ENCODE data around the gene HIP1.
"Not testable (repeated sequence)": the region's sequence is repeated elsewhere in the genome, so short reads cannot be mapped to it uniquely, and the experiment has no call there.

The HIP1 gene

DNA sequence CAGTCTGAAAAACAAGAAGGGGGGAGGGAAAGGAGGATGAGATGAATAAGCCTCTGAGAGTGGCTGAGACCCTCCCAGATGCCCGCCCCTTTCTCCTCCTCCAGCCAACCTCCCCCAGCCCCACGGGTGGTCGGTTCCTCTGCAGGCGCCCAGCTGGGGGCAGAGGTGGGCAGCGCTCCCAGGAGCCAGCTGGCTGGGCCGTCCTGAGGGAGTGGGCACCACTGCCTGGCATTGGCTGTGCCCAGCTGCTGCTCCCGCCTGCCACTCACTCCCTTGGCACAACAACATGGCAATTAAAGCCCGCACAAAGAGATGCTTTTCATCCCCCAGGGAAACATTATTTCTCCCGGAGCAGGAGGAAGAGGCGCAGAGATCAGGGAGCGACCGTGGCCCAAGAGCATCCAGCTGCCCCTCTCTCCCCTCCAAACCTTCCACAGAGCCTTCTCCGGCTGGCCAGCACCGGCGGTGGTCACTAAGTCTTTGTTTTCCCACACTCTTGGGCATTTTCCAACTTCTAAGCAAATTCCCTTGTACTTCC, 139.4 kb downstream of the HIP1 start:
- no peak for DNase-seq (ENCODE audit: low read depth)
- no peak overlapping the region for H3K4me3 ChIP-seq (ENCODE audit: low read depth, low read length)
- TF ChIP-seq MYC (IDR thresholded peaks at IDR 0.05; ENCODE audit: low read depth, low read length) (no peak), POLR2A (IDR thresholded peaks at IDR 0.05; ENCODE audit: extremely low read depth, insufficient read length) (no peak)
- TF ChIP-seq, protein P1, sequence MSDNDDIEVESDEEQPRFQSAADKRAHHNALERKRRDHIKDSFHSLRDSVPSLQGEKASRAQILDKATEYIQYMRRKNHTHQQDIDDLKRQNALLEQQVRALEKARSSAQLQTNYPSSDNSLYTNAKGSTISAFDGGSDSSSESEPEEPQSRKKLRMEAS (IDR thresholded peaks at IDR 0.05; ENCODE audit: low read depth, low read length): no peak
- TF ChIP-seq, protein P2, sequence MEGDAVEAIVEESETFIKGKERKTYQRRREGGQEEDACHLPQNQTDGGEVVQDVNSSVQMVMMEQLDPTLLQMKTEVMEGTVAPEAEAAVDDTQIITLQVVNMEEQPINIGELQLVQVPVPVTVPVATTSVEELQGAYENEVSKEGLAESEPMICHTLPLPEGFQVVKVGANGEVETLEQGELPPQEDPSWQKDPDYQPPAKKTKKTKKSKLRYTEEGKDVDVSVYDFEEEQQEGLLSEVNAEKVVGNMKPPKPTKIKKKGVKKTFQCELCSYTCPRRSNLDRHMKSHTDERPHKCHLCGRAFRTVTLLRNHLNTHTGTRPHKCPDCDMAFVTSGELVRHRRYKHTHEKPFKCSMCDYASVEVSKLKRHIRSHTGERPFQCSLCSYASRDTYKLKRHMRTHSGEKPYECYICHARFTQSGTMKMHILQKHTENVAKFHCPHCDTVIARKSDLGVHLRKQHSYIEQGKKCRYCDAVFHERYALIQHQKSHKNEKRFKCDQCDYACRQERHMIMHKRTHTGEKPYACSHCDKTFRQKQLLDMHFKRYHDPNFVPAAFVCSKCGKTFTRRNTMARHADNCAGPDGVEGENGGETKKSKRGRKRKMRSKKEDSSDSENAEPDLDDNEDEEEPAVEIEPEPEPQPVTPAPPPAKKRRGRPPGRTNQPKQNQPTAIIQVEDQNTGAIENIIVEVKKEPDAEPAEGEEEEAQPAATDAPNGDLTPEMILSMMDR (IDR thresholded peaks at IDR 0.05; ENCODE audit: low read depth, low read length): no peak

DNA sequence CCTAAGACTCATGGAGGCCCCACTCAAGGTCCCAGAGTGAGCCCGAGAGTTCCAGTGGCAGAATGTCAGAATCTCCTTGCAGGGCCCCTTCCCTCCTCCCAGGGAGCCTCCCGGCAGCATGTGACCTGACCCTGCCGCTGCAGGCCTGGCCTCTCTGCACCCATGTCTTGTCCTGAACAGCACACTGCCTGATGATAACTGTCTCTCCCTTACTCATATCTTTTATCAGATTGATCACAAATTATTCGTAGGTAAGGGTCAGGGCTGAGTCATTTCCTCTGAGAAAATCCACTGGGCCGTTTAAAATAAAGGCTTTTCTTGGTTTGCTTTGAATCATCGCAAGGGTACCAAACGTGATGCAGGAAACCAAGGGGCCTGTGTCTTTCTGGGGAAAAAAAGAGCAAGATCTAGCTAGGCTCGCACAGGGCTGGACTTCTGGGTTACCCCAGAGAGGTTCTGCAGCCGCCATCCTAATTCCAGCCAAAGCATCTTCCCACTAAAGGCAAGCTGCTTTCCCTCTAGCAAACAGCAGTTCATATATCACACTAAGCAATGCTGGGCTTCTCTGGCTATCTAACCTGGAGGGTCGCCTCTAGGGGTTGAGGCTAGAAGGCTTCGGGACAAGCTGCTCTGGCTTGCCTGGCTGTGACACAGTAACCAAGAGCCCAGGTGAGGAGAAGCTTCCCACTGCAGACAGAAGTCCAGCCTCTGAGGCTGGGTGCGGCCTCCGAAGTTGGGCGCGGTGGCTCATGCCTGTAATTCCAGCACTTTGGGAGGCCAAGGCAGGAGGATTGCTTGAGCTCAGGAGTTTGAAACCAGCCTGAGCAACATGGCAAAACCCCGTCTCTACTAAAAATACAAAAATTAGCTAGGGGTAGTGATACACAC, 141.8 kb downstream of the HIP1 start:
- TF ChIP-seq MYC (IDR thresholded peaks at IDR 0.05; ENCODE audit: low read depth, low read length): no peak
- TF ChIP-seq, protein P2 (IDR thresholded peaks at IDR 0.05; ENCODE audit: low read depth, low read length): no peak
- TF ChIP-seq POLR2A (IDR thresholded peaks at IDR 0.05; ENCODE audit: extremely low read depth, insufficient read length): no peak
- TF ChIP-seq, protein P1 (IDR thresholded peaks at IDR 0.05; ENCODE audit: low read depth, low read length): no peak
- H3K4me3 ChIP-seq (ENCODE audit: low read depth, low read length): no peak overlapping the region
- peak; percentile 47 for DNase-seq (ENCODE audit: low read depth)

DNA sequence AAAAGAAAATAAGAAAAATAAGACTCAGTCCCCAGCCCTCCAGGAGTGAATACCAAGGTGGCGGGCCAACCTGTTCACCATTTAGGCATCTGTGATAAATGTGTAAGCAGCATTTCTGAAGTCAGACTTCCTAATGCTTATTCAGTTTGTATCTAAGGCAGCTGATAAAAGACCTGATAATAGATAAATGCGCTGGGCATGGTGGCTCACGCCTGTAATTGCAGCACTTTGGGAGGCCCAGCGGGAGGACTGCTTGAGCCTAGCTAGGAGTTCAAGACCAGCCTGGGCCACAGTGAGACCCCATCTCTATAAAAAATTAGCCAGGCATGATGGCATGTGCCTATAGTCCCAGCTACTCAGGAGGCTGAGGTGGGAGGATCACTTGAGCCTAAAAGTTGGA, 143.0 kb downstream of the HIP1 start:
- no peak overlapping the region for H3K4me3 ChIP-seq (ENCODE audit: low read depth, low read length)
- TF ChIP-seq POLR2A (IDR thresholded peaks at IDR 0.05; ENCODE audit: extremely low read depth, insufficient read length) (no peak), MYC (IDR thresholded peaks at IDR 0.05; ENCODE audit: low read depth, low read length) (no peak)
- TF ChIP-seq, protein P2 (IDR thresholded peaks at IDR 0.05; ENCODE audit: low read depth, low read length): no peak
- TF ChIP-seq, protein P1 (IDR thresholded peaks at IDR 0.05; ENCODE audit: low read depth, low read length): no peak
- no peak for DNase-seq (ENCODE audit: low read depth)

DNA sequence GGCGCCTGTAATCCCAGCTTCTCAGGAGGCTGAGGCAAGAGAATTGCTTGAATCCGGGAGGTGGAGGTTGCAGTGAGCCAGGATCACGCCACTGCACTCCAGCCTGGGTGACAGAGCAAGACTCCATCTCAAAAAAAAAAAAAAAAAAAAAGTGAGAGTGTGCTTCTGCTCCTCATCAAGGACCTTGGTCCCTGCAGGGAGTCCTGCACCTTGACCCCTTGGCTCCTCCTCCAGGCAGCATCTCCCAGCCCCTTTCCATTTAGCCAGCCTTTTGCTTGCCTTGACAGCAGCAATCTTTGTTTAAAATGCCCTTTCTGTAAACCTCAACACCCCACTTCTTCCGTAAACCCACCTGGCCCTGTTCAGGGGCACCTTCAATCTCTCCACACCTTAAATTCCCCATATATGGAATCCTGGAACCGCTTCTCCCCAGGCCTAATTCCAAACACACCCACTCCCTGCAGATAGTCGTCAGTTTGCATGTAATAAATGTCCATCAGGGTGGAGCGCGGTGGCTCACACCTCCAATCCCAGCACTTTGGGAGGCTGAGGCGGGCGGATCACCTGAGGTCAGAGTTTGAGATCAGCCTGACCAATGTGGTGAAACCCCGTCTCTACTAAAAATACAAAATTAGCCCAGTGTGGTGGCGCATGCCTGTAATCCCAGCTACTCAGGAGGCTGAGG, 145.1 kb downstream of the HIP1 start:
- not testable (repeated sequence) for DNase-seq (ENCODE audit: low read depth); H3K4me3 ChIP-seq (ENCODE audit: low read depth, low read length)

DNA sequence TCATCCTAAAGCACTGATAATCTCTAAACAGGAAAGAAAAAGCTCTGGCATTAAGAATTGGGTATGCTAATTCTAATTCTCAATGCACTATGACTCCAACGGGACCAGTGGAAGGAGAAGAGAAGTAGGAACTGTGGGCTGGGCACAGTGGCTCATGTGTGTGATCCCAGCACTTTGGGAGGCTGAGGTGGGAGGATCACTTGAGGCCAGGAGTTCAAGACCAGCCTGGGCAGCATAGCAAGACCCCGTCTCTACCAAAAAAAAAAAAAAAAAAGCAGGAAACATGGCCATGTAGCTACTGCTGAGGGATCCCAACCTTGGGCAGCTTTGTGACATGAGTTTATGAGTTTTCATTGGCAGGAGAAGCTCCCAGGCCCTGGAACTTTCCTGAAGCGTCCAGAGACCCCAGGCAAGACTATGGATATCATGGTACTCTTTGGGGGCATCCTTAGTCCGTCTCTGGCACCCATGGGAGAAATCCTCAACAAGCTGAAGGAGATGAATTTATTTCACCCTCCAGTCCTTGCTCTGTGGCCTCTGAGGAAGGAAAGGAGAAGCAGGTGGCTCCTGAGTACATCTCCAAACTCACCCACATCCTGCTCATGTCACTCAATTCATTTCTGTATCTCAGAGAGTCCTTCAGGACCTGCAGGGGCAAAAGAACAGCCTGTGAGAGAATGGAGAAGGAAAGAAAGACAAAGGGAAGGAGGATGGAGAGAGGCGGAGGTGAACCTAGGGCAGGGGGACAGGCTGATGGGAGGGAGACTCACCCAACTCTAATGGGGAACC, 147.1 kb downstream of the HIP1 start:
- no peak for TF ChIP-seq MYC (IDR thresholded peaks at IDR 0.05; ENCODE audit: low read depth, low read length)
- no peak overlapping the region for H3K4me3 ChIP-seq (ENCODE audit: low read depth, low read length)
- DNase-seq (ENCODE audit: low read depth): no peak

DNA sequence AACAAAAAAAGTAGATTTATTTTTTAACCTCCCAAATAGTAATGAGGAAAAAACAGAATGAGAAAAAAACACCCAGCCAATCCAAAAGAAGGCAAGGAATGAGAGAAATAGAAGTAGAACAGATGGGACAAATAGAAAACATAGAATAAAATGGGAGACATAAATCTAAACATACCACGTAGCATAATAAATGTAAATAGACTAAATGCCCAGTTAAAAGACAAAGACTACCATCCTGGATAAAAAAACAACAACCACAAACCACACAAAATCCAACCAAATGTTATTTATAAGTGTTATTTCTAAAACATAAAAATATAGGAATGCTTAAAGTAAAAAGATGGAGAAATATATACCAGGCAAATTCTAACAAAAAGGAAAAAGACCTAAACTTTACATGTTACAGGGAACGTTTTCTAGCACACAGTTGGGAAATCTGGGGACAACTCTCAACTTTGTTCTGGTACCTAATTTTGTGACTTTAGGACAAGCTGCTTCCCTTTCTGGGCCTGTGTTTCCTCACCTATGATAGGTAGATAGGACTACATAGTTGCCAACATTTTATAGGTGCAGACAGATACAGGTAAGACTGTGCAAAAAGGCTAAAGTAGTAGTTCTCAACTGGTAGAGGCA, 148.3 kb downstream of the HIP1 start:
- no peak for DNase-seq (ENCODE audit: low read depth)
- TF ChIP-seq, protein P1 (IDR thresholded peaks at IDR 0.05; ENCODE audit: low read depth, low read length): no peak
- TF ChIP-seq POLR2A (IDR thresholded peaks at IDR 0.05; ENCODE audit: extremely low read depth, insufficient read length): no peak
- TF ChIP-seq MYC (IDR thresholded peaks at IDR 0.05; ENCODE audit: low read depth, low read length): no peak
- TF ChIP-seq, protein P2 (IDR thresholded peaks at IDR 0.05; ENCODE audit: low read depth, low read length): no peak
- H3K4me3 ChIP-seq (ENCODE audit: low read depth, low read length): no peak overlapping the region
